GM18909 (cell line): ENCODE results near the gene VAT1.
"Not testable (repeated sequence)": the region's sequence is repeated elsewhere in the genome, so short reads cannot be mapped to it uniquely, and the experiment has no call there.

ENCODE experiments used
- ATAC-seq: cut with Tn5 transposase; IDR thresholded peaks from one replicate; pipeline ENCODE4 v1.9.1; 2021; ENCODE audit warnings: mild to moderate bottlenecking; ENCODE audit not compliant: unreplicated experiment, poor library complexity

VAT1 gene

DNA sequence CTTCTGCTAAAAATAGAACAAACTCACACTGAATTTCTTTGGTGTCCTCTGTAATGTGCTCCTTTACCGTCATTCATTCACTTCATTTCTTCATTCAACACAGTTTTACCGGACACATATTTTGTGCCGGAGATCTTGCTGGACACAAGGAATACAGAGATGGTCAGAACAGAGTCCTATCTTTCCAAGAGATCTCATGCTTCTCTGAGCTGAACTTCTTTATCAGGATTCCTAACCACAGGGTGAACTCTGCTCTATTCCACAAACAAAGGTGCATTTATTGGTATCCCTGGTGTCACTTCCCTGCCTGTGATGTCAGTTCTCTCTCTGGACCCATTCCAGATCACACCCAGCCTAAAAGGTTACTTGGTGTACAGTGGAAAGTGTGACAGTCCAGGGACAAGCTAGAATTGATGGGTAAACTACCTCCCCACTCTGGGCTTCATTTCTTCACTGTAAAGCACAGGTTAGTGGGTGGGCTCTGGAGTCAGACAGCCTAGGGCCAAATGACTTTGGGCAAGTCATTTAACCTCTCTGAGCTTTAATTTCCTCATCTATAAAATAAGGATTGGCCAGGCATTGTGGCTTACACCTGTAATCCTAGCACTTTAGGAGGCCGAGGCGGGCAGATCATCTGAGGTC is 11.4 kb downstream of the VAT1 start:
- ATAC-seq: no peak

DNA sequence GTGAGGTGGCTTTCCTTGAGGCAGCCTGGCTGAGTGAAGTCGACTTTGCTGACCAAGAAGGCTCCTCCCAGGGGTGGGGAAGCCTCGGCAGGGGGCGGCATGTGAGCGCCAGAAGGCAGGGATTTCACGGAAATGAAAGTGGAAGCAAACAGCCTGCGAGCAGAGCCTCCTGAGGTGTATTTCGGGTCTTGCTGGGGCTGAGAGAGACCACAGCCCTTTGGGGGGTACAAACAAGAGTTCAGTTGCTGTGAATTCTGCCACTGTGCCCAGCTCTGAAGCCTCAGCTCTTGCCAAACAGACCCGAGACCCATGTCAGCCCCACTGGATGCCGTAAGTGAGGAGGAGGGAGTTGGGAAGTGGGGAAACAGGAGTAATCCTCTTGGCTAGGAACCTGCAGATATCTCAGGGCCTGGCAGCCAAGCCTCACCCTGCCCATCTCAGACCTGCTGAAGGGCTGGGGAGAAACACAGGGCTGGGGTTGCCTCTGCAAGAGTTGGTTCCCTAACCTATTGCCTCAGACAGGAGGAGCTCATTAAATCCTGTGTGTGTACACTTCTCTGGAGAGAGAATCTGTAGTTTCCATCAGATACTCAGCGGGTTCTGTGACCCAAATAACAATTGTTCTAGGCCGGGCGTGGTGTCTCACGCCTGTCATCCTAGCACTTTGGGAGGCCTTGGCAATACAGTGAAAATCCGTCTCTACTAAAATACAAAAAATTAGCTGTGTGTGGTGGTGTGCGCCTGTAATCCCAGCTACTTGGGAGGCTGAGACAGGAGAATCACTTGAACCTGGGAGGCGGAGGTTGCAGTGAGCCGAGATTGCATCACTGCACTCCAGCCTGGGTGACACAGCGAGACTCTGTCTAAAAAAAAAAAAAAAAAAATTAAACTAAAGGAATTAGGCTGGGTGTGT is 15.3 kb downstream of the VAT1 start, which contains the start of gene IFI35:
IFI35 (plus strand) TSS at position 146 of the 913 bp plus-strand sequence; CDS start at position 310, 164 bp downstream.
- ATAC-seq: peak; percentile 81

DNA sequence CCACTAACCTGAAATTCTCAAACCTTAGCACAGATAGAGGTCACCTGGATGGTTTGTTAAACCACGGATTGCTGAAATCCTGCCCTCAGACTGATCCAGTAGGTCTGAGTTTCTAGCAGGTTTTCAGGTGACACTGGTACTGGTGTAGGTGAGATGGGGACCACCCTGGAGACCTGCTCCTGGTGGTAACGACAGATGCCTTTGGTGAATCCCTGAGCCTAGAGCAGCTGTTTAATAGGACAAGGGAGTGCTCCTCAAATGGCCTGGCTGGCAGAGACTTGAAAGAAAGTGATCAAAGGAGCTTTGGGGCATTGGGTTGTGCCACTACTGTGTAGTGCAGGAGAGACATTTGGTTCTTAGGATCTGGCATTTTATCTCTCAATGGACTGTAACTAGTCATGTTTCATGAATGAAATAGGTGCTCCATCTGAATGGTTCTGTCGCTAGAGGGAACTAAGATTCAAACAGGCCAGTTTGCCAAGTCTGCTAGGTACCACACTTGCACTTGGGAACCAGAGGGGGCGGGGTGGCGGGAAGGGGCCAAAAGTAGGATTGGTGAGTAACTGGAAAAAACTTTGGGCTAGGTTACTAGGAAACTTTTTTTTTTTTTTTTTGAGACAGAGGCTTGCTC is 18.5 kb downstream of the VAT1 start:
- no peak for ATAC-seq

DNA sequence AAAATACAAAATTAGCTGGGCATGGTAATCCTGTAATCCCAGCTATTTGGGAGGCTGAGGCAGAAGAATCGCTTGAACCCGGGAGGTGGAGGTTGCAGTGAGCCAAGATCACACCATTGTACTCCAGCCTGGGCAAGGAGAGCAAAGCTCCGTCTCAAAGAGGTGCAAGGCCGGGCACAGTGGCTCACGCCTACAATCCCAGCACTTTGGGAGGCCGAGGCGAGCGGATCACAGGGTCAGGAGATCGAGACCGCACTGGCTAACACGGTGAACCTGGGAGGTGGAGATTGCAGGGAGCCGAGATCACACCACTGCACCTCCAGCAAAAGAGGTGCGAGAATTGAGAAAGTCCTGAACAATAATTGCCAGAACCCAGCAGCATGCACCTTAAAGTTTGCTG is 21.3 kb downstream of the VAT1 start:
- not testable (repeated sequence) for ATAC-seq

DNA sequence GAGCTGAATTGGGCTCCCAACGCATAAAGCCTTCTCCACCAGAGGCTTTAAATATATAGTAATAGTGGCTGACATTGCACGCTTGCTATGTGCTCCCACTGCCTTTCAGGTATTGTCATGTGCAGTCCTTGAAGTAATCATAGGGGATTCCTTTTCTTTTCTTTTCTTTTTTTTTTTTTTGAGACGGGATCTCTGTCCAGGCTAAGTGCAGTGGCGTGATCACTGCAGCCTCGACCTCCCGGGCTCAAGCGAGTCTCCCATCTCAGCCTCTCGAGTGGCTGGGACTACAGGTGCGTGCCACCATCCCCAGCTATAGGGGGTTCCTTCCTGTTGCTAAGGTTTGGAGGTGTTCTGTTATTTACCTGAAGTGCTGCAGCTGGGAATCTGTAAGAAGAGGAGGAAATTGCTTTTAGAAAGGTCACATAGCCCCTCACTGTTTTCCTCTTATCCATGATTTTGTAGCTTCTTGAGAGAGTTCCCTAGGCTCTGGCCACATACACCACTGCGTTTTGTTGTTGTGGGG is 23.1 kb downstream of the VAT1 start:
- ATAC-seq: no peak

GRCh38 chr17:42997984-42998938 is 23.9 kb downstream of the VAT1 start, which contains the start of gene RPL27:
Gene RPL27 (plus strand): TSS chr17:42998419. CDS start chr17:42998751, 332 bp downstream.
- peak; percentile 91 for ATAC-seq

- no peak for ATAC-seq
These were observed 24.7 kb downstream of the VAT1 start for GRCh38 chr17:42997390-42997983.

GRCh38 chr17:42993913-42994312 is 28.3 kb downstream of the VAT1 start:
- ATAC-seq: not testable (repeated sequence)

- ATAC-seq: no peak
These were observed 29.3 kb downstream of the VAT1 start for GRCh38 chr17:42992872-42993271.

DNA sequence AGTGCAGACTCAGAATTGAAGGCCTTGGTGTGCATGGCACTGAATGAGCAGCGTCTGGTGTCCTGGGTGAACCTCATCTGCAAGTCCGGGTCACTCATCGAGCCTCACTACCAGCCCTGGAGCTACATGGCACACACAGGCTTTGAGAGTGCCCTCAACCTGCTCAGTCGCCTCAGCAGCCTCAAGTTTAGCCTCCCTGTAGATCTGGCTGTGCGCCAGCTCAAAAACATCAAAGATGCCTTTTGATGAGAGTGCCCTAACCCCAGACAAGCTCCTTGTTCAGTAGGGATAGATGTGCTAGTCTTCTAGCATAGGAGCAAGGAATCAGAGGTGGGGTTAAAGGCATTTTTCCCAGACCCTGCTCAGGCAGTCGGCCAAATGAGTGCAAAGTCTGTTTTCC is 30.7 kb downstream of the VAT1 start:
- ATAC-seq: no peak

DNA sequence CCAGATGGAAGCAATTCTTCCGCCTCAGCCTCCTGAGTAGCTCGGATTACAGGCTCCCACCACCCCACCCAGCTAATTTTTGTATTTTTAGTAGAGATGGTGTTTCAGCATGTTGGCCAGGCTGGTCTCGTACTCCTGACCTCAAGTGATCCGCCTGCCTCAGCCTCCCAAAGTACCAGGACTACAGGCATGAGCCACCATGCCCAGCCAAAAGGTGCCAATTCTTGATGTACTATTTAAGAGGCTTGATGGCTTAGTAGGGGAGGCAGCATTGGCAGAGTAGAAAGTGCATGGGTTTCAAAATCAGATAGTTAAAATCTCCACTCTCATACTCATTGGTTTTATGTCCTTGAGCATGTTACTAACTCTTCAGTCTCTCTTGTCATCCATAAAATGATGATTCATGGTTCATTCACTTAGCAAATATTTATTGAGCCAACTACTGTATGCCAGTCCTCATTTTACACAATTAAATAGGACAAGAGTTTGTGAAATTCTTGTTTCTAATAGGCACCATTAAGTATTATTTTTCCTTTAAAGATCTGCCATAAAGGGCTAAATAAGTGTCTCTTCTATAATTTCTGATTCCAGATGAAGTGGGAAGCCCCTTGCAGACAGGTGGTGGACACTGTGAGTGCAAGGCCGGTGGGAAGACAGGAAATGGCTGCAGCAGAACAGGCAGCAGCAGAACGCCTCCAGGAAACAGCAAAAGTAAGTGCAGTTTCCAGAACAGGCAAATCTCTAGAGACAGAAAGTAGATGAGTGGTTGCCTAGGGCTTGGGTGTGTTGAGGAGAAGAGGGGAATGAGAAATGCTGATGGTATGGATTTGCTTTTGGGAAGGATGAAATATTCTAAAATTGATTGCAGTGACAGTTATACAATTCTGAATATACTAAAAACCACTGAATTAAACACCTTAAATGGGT is 32.2 kb downstream of the VAT1 start:
- ATAC-seq: no peak

GRCh38 chr17:42989141-42989540 is 33.0 kb downstream of the VAT1 start:
- no peak for ATAC-seq

GRCh38 chr17:42985225-42985624 is 37.0 kb downstream of the VAT1 start:
- ATAC-seq: no peak

- no peak for ATAC-seq
These were observed 39.9 kb downstream of the VAT1 start for GRCh38 chr17:42982266-42982665.

GRCh38 chr17:42980766-42981397 is 41.3 kb downstream of the VAT1 start:
- peak; percentile 45 for ATAC-seq

- peak; percentile 73 for ATAC-seq
These were observed 41.9 kb downstream of the VAT1 start, which contains the start of gene RUNDC1 for GRCh38 chr17:42980274-42980765. Gene RUNDC1 (plus strand): TSS chr17:42980565. CDS start chr17:42980577, 12 bp downstream.

- ATAC-seq: no peak
These were observed 42.5 kb downstream of the VAT1 start, which contains the start of gene PTGES3L for GRCh38 chr17:42979511-42980273. Gene PTGES3L (minus strand): TSS chr17:42980080. CDS start chr17:42980053, 27 bp downstream.
